HG03139 (cell line): ENCODE measurements around the gene SOCS1.

ENCODE experiments used
- ATAC-seq: cut with Tn5 transposase; IDR thresholded peaks from one replicate; pipeline ENCODE4 v1.9.1; 2021; ENCODE audit not compliant: unreplicated experiment

Gene SOCS1

GRCh38 chr16:11208916-11209665 lies 46.9 kb downstream of the SOCS1 start:
- ATAC-seq: no peak

GRCh38 chr16:11207646-11208045 lies 48.4 kb downstream of the SOCS1 start:
- ATAC-seq: no peak

- ATAC-seq: no peak
Measured at GRCh38 chr16:11205754-11206581, 50.0 kb downstream of the SOCS1 start.

- no peak for ATAC-seq
Measured at GRCh38 chr16:11205065-11205699, 50.8 kb downstream of the SOCS1 start.

GRCh38 chr16:11204513-11205047 lies 51.4 kb downstream of the SOCS1 start:
- no peak for ATAC-seq
